NCI-H524 (cell line): ENCODE data around the gene EPB41.
A peak's percentile ranks its signal among the peaks of the same experiment; 100 is the strongest.
"Not testable (repeated sequence)": the region's sequence is repeated elsewhere in the genome, so short reads cannot be mapped to it uniquely, and the experiment has no call there.

Experiments
- DNase-seq, 2 experiments: peaks; one replicate each; lab custom pipeline; 2025; lab: John Stamatoyannopoulos, UW

EPB41 gene

GRCh38 chr1:28914228-28915030, at the start of gene EPB41:
Gene EPB41 (plus strand): TSS chr1:28914569. CDS start chr1:28987438, 72,869 bp downstream.
- DNase-seq = peak; percentile 95 to 97

- peak; percentile 94 to 96 for DNase-seq
Measured at GRCh38 chr1:28864695-28865094, 49.7 kb upstream of the EPB41 start.

GRCh38 chr1:28865997-28866650, 48.2 kb upstream of the EPB41 start:
- peak; percentile 9 to 34 for DNase-seq

GRCh38 chr1:28867850-28868249, 46.5 kb upstream of the EPB41 start:
- DNase-seq = peak in 1 of 2 experiments; percentile 24

- no peak for DNase-seq
Measured at GRCh38 chr1:28869952-28870351, 44.4 kb upstream of the EPB41 start.

- no peak for DNase-seq
Measured at GRCh38 chr1:28871631-28872401, 42.6 kb upstream of the EPB41 start.

- not testable (repeated sequence) for DNase-seq
Measured at GRCh38 chr1:28875134-28875533, 39.2 kb upstream of the EPB41 start.

- DNase-seq = peak; percentile 30 to 77
Measured at GRCh38 chr1:28877132-28877781, 37.1 kb upstream of the EPB41 start.

GRCh38 chr1:28878796-28879195, 35.6 kb upstream of the EPB41 start:
- no peak for DNase-seq

GRCh38 chr1:28882009-28882628, 32.2 kb upstream of the EPB41 start:
- peak; percentile 91 to 93 for DNase-seq

GRCh38 chr1:28883242-28883616, 31.1 kb upstream of the EPB41 start:
- DNase-seq = no peak

GRCh38 chr1:28885472-28885877, 28.9 kb upstream of the EPB41 start:
- no peak for DNase-seq

GRCh38 chr1:28885977-28886730, 28.2 kb upstream of the EPB41 start:
- DNase-seq = no peak

- peak; percentile 49 to 75 for DNase-seq
Measured at GRCh38 chr1:28886731-28887418, 27.5 kb upstream of the EPB41 start.

GRCh38 chr1:28887419-28887834, 26.9 kb upstream of the EPB41 start:
- peak in 1 of 2 experiments; percentile 13 for DNase-seq

- DNase-seq = no peak
Measured at GRCh38 chr1:28887835-28888682, 26.3 kb upstream of the EPB41 start.

GRCh38 chr1:28888915-28889314, 25.5 kb upstream of the EPB41 start:
- DNase-seq = no peak

GRCh38 chr1:28889357-28889756, 25.0 kb upstream of the EPB41 start:
- no peak for DNase-seq

- DNase-seq = no peak
Measured at GRCh38 chr1:28890435-28890834, 23.9 kb upstream of the EPB41 start.
